ENCODE results near the gene RAB44.

DNA sequence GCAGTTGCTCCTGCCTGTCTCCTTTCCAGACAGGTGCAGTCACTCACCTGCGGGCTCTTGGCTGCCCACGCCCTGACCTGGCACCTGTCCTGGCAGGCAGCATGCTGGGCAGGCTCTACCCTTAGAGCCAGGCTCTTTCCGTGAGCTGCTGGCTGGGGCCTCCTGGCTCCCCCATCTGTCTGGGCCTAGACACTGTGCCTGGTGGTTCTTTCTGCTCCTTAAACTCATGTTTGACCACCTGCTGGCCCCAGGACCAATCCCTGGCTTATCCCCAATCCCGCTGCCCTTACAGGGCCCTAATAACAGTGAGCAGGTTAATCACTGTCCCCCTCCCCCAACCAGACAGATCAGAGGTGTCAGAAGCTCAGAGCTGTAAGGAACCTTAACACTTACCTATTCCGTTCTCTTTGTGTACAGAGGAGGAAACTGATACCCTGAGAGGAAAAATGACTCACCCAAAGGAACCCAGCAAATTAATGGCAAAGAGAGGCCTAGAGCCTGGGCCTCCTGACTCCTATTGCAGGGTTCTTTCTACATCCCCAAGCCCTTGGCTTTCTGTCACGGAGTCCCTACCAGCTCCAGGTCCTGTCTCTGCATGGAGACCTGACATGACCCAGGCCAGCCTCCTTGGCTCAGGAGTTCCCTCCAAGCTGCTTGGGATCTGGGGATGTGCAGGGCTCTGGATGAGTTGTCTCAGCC, 54.7 kb downstream of the RAB44 start:
- TF ChIP-seq, protein P1, sequence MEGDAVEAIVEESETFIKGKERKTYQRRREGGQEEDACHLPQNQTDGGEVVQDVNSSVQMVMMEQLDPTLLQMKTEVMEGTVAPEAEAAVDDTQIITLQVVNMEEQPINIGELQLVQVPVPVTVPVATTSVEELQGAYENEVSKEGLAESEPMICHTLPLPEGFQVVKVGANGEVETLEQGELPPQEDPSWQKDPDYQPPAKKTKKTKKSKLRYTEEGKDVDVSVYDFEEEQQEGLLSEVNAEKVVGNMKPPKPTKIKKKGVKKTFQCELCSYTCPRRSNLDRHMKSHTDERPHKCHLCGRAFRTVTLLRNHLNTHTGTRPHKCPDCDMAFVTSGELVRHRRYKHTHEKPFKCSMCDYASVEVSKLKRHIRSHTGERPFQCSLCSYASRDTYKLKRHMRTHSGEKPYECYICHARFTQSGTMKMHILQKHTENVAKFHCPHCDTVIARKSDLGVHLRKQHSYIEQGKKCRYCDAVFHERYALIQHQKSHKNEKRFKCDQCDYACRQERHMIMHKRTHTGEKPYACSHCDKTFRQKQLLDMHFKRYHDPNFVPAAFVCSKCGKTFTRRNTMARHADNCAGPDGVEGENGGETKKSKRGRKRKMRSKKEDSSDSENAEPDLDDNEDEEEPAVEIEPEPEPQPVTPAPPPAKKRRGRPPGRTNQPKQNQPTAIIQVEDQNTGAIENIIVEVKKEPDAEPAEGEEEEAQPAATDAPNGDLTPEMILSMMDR (IDR thresholded peaks at IDR 0.05), result no peak
- TF ChIP-seq EP300 (IDR thresholded peaks at IDR 0.05), result no peak
- no peak for TF ChIP-seq POLR2A (IDR thresholded peaks at IDR 0.05)
- TF ChIP-seq POLR2AphosphoS5 (IDR thresholded peaks at IDR 0.05), result no peak
